ENCODE measurements around the gene TMEM87A.

Gene TMEM87A

GRCh38 chr15:42182328-42182886 lies 90.8 kb downstream of the TMEM87A start:
- no peak for DNase-seq
- in situ Hi-C loops (cut with HindIII; ENCODE audit: low pct_ligation_motif_present, low pct_unique_long_range_greater_than_20kb, low sequenced_read_pairs) = no loop called here

- in situ Hi-C loops (cut with HindIII; ENCODE audit: low pct_ligation_motif_present, low pct_unique_long_range_greater_than_20kb, low sequenced_read_pairs) = no loop called here
- DNase-seq = no peak
Observed at GRCh38 chr15:42178056-42178455, 95.2 kb downstream of the TMEM87A start.

- in situ Hi-C loops (cut with HindIII; ENCODE audit: low pct_ligation_motif_present, low pct_unique_long_range_greater_than_20kb, low sequenced_read_pairs) = no loop called here
- no peak for DNase-seq
Observed at GRCh38 chr15:42175671-42176070, 97.6 kb downstream of the TMEM87A start.

GRCh38 chr15:42172475-42172874 lies 100.8 kb downstream of the TMEM87A start:
- in situ Hi-C loops (cut with HindIII; ENCODE audit: low pct_ligation_motif_present, low pct_unique_long_range_greater_than_20kb, low sequenced_read_pairs) = no loop called here

GRCh38 chr15:42171795-42172194 lies 101.4 kb downstream of the TMEM87A start:
- in situ Hi-C loops (cut with HindIII; ENCODE audit: low pct_ligation_motif_present, low pct_unique_long_range_greater_than_20kb, low sequenced_read_pairs) = no loop called here
- no peak for DNase-seq

More at GRCh38 chr15:42172475-42172874, 100.8 kb downstream of the TMEM87A start:
- DNase-seq = no peak

GRCh38 chr15:42171122-42171521 lies 102.1 kb downstream of the TMEM87A start:
- DNase-seq = no peak
- in situ Hi-C loops (cut with HindIII; ENCODE audit: low pct_ligation_motif_present, low pct_unique_long_range_greater_than_20kb, low sequenced_read_pairs) = no loop called here

- in situ Hi-C loops (cut with HindIII; ENCODE audit: low pct_ligation_motif_present, low pct_unique_long_range_greater_than_20kb, low sequenced_read_pairs) = no loop called here
Observed at GRCh38 chr15:42166225-42166940, 106.8 kb downstream of the TMEM87A start.

GRCh38 chr15:42165106-42165505 lies 108.1 kb downstream of the TMEM87A start:
- in situ Hi-C loops (cut with HindIII; ENCODE audit: low pct_ligation_motif_present, low pct_unique_long_range_greater_than_20kb, low sequenced_read_pairs) = no loop called here
- DNase-seq = no peak

More at GRCh38 chr15:42166225-42166940, 106.8 kb downstream of the TMEM87A start:
- DNase-seq = no peak

- no peak for DNase-seq
- in situ Hi-C loops (cut with HindIII; ENCODE audit: low pct_ligation_motif_present, low pct_unique_long_range_greater_than_20kb, low sequenced_read_pairs) = no loop called here
Observed at GRCh38 chr15:42163947-42164550, 109.2 kb downstream of the TMEM87A start.

- no peak for DNase-seq
- in situ Hi-C loops (cut with HindIII; ENCODE audit: low pct_ligation_motif_present, low pct_unique_long_range_greater_than_20kb, low sequenced_read_pairs) = no loop called here
Observed at GRCh38 chr15:42163291-42163690, 109.9 kb downstream of the TMEM87A start.
